Stimulated activated CD8-positive, alpha-beta memory T cell treated with anti-CD3 and anti-CD28 coated beads, Interleukin-4, amount 100 ng/mL, for 4 hours (primary cell): Measurements from ENCODE around the gene CYP2B6.
"Not testable (repeated sequence)": the region's sequence is repeated elsewhere in the genome, so short reads cannot be mapped to it uniquely, and the experiment has no call there.

ENCODE experiments used
- DNase-seq, 2 donors: peaks; one replicate each; pipeline ENCODE4 v3.0.0-alpha.2; 2020; ENCODE audit warnings: low read depth in 2 of 2, low spot score in 1 of 2

CYP2B6 gene

DNA sequence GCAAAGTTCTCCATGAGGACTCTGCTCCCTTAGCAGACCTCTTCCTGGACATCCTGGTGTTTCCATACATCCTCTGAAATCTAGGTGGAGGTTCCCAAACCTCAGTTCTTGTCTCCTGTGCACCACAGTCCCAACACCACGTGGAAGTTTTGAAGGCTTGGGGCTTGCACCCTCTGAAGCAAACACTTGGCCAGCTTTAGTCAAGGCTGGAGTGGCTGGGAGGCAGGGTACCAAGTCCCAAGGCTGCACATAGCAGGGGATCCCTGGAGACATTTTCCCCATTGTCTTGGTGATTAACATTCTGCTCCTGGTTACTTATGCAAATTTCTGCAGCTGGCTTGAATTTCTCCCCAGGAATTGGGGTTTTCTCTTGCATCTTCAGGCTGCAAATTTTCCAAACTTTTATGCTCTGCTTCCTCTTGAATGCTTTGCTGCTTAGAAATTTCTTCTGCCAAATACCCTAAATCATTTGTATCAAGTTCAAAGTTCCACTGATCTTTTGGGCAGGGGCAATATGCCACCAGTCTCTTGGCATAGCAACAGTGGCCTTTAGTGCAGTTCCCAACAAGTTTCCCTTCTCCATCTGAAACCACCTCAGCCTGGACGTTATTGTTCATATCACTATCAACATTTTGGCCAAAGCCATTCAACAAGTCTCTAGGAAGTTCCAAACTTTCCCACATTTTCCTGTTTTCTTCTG lies 10.2 kb upstream of the CYP2B6 start:
- not testable (repeated sequence) for DNase-seq

DNA sequence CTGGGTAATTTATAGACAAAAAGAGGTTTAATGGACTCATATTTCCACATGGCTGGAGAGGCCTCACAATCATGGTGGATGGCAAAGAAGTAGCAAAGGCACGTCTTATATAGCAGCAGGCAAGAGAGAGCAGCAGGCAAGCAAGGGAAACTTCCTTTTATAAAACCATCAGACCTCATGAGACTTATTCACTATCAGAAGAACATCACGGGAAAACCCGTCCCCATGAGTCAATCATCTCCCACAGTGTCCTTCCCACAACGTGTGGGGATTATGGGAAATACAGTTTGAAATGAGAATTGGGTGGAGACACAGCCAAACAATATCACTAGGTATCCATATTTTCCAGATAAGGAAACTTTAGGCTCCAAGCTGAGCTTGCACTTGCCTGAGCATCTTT lies 9.5 kb upstream of the CYP2B6 start:
- DNase-seq: no peak

DNA sequence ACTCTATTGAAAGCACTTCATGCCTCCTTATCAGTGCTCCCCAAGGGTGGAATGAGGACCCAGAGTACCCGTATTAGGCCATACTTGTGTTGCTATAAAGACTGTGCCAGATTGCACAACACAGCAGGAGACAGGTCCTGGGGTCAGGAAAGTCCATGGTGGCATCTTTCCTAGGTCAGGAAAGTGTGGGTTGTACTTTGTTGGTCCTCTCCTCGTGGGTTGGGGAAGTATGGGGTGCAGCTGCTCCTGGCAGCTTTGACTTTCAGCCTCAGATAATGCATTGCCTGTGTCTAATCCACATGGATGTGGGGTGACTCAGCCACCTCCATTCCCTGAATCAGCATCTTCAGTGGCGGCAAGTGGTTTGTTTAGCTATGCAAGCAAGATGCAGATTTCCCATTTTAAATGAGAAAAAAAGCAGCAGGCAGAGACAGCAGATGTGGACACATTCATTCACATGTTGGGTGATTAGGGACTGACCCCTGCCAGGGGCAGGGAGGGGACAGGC lies 8.4 kb upstream of the CYP2B6 start:
- no peak for DNase-seq

DNA sequence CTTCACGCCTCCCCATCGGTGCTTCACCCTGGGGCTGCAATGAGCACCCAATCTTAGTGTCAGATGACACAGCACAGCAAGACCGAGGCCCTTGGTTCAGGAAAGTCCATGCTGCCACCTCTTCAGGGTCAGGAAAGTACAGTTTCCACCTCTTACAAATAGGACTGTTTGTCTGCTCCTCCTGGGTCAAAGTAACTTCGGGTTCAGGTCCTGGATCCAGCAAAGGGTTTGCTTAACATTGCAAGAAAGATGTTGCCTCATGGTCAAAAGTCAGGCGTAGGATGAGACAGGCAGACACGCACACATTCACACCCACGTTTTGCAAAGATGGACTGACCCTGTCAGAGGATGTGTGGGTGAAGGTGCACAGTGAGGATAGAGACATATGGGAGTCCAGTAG lies 1.6 kb upstream of the CYP2B6 start:
- DNase-seq: no peak

DNA sequence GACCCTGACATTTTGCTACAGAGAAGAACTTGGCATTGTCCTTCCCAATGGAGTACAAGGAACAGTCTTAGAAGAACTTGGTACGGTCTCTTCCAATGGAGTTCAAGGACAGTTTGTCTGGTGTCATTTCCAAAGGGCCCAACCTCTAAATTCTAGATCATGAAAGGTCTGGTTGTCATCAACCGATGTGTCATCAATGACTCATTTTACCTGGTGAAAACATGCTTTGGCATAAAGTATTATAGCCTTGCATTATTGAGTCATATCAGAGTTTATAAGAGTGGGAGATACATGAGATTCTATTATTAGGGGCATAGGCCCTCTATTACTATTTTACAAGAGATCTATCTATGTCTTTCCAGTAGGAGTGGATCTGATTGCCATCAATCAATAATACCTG lies 4.3 kb downstream of the CYP2B6 start:
- DNase-seq: no peak

DNA sequence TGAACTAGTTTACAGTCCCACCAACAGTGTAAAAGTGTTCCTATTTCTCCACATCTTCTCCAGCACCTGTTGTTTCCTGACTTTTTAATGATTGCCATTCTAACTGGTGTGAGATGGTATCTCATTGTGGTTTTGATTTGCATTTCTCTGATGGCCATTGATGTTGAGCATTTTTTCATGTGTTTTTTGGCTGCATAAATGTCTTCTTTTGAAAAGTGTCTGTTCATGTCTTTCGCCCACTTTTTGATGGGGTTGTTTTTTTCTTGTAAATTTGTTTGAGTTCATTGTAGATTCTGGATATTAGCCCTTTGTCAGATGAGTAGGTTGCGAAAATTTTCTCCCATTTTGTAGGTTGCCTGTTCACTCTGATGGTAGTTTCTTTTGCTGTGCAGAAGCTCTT lies 7.9 kb downstream of the CYP2B6 start:
- not testable (repeated sequence) for DNase-seq

DNA sequence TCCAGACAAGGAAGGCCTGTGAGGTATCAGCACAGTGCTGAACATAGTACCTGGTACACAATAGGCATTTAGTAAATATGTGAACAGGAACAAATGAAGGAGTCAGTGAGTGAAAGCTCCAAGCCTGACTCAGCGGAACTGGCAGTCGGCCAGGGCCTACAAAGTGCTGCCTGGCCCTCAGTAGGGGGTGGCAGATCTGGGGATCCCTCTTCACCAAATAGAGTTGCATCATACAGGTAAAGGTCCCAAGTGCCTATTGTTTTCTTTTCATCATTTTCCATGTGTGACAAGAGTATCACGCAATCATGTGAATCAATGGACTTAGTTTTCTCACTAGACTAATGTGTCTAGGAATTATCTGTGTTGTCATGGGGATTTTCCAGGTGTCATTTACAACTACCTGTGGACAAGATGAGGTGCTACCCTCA lies 9.2 kb downstream of the CYP2B6 start:
- DNase-seq: no peak

DNA sequence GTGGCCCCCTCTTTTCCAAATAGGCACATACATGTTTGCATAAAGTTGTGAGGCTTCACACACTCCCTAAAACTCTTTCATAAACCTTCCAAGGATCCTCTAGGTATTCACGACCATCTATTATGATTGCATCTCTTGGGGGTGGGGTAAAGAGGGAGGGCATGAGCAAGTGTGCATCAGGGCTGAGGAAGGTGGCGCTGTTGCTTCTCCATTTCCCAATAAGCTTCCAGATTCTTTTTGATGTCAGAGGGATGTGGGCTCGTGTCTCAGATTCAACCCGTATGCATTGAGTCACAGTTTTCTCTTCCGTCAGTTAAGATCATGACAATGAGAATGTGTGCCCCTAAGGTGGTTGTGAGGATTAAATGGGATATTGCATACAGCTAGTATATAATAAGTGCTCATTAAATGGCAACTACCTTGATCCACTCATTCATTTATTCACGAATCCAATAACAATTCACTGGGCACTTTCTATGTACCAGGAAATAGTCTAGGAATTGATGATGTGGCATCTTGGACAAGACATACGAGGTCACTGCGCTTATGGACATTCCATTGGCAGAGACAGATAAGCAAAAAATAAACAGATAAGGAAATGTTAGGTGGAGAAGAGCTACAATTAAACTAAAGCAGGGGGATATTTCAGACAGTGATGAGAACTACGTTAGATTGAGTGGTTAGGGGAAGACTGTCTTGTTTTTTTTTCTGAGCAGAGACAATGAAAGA lies 10.3 kb downstream of the CYP2B6 start:
- DNase-seq: no peak

DNA sequence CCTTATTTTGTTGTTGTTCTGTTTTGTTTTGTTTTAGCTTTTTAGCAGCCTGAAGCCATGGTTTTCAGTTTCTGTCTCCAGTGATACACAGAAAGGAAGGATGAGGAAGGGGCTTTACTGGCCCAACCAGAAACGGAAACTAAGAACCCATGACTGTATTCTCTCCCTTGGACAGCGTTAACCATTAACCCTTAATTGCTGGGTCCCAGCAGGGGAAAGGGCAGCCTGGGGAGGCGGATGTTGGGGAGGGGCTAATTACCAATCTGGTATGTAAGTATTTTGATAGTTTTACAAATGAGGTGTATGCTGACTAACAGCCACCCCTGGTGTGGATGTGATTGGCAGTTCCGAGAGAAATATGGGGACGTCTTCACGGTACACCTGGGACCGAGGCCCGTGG lies 12.6 kb downstream of the CYP2B6 start:
- not testable (repeated sequence) for DNase-seq

DNA sequence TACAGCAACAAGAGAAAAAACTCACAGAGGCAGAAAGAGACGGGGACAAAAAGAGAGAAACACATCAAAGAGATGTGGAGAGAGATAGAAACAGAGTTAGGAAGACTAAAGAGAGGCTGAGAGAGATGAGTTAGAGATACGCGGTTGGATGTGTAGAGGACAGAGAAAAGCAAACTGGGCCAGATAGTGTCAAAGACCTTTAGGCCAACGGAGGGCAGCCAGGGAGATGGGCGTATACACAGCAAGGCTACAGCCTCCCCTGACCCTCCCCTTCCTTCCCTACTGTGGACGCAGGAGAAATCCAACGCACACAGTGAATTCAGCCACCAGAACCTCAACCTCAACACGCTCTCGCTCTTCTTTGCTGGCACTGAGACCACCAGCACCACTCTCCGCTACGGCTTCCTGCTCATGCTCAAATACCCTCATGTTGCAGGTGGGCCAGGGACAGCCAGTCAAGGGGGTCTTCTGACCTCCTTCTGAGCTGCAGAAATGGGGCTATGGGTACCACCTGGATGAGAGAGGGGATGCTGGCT lies 18.7 kb downstream of the CYP2B6 start:
- no peak for DNase-seq

DNA sequence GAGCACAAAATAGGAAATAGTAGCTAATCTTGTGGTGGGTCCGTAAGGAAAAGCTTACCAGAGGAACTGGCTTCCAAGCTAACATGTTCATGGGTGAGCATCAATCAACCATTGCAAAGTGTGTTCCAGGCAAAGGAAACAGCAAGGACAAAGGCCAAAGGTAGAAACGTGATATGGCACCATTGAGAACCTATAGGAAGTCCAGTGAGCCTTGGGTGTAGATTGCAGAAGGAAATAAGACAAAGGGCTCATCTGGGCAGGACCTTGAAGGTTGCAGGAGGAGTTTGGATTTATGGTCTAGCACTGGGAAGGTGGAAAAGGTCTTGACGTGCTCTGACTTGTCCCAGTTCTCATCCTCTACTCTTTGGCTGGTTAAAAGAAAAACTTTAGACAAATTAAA lies 22.3 kb downstream of the CYP2B6 start:
- DNase-seq: no peak

DNA sequence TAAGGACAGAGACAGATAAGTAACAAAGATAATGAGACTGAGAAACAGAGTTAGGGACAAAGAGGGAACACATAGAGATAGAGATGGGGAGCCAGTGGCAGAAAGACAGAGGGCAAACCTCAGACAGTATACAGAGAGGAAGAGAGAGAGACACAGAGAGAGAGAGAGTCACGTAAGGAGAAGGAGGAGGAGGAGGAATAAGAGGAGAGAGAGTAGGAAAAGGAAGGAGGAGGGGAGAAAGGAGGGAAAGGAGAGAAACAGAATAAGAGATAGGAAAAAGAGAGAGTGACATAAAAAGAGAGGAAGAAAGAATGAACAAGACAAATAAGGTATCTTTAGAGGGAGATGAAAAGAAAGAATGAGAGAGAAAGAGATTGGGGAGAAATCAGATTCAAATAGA lies 23.6 kb downstream of the CYP2B6 start:
- no peak for DNase-seq

DNA sequence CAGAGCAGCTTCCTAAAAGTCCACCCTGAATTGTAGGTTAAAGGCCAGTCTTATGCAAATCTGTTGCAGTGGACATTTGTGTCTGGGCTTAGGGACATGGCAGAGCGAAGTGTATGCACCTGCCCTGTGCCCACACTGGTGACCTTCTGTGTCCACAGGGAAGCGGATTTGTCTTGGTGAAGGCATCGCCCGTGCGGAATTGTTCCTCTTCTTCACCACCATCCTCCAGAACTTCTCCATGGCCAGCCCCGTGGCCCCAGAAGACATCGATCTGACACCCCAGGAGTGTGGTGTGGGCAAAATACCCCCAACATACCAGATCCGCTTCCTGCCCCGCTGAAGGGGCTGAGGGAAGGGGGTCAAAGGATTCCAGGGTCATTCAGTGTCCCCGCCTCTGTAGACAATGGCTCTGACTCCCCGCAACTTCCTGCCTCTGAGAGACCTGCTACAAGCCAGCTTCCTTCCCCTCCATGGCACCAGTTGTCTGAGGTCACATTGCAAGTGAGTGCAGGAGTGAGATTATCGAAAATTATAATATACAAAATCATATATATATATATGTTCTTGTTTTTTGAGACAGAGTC lies 25.5 kb downstream of the CYP2B6 start:
- DNase-seq: no peak

DNA sequence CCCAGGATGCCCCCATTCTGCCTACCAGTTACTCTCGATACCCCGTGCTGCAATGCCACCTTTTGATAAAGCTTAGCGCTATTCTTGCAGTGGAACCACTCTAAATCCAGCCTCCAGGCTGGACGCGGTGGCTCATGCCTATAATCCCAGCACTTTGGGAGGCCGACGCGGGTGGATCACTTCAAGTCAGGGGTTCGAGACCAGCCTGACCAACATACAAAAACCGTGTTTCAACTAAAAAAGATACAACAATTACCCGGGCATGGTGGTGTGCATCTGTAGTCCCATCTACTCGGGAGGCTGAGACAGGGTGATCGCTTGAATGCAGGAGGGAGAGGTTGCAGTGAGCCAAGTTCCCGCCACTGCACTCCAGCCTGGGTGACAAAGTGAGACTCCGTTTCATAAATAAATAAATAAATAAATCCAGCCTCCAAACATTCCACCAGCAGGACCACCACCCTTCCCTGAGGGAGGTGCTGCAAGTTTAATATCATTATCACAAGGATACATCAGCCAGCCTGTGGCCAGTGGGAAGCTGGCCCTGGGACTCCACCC lies 27.7 kb downstream of the CYP2B6 start:
- no peak for DNase-seq

DNA sequence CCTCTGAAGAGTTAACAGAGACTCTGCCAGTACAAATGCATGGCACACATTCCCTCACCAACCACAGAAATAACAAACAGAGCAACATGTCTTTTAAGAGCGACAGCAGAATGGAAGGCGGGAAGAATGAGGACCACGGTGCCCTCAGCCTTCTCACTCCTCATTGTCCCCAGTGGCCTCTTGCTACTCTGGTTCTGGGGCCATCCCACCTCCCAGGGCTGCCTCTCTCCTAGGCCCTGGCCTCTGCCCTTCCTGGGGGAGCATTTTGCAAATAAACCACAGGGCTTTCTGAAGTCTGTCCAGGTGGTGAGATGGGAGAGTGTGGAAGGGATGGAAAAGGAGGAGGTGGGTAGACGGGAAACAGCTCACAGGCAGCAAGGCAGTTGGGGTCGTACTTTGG lies 28.3 kb downstream of the CYP2B6 start:
- no peak for DNase-seq

DNA sequence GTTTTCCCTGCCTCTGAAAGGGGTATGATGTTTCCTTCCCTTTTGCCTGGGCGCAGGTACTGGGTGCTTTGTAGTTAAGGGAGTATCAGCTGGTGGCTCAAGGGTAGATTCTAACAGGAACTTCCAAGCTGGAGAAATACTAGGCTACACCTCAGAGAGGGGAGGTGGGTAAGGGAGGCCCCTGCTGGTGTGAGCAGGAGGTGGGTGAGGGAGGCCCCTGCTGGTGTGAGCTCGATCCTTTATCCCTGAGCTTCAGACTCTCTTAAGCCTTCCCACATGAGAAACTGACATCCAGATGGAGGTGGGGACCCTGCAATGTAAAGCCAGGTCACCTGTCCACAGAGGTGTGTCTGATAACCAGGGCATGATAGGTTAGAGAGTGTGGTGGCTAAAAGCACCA lies 32.1 kb downstream of the CYP2B6 start:
- no peak for DNase-seq

DNA sequence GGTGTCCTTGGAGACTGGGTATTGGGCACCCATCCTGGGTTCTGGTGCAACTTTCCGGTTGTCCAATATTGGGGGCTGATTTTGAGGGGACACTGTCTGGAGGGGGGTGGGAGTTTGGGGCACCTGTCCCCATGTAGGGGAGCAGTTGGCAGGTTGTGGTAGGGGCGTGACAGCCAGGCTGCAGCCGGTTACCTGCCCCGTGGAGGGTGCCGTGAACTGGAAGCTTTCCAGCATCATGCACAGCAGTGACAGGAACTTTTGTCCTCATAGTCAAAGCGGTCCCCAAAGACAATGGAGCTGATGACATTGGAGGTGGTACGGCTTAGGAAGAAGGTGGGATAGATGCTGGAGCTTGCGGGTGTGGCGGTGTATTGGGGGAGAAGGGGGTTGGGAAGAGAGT lies 34.3 kb downstream of the CYP2B6 start:
- no peak for DNase-seq

DNA sequence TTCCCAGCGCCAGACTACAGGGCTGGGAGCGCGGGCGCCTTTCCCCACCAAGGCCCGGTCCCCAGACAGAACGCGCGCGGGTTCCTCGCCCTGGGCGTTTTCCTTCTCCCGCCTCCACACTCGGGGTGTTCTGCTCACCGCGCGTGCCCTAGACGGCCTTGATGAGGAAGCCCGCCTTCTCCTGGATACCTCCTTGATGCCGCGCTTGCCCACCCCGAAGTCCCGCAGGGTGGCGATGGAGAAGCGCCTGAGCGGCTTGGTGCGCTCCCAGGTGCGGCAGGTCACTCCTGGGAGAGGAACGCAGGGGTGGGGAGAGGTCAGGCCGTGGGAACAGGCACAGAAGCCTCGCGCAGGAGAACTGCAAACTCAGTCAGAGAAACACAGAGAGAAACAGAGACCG lies 34.8 kb downstream of the CYP2B6 start:
- no peak for DNase-seq

DNA sequence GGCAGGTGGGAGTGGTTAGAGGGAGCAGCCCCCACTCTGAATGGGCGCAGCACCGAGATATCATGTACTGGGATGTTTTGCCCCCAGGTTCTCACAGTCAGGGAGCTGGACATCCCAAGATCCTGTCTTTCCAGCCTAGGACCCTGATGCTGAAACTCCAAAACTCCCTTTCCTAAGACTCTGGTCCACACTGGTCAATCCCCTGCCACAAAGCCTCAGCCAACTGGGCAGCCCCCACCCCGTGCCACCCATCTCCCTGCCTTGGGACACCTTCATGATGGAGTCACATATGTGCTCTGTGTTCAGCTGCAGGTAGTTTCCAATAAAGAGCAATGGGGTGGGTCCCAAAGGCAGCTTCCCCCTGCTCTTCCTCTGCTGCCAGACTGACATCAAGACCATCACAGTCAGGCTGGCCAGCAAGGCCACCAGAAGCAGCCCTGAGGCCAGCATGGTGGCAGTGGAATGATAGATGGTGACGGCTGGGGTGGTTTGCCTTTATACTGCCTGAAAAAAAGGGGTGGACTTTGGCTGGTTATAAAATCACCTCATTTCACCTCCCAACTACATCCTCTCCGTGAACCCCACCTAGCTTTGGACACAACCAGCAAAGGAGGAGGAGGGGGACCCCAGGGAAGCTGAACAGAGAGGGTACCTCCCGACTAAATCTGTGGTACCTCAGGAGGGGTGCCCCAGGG lies 36.3 kb downstream of the CYP2B6 start:
- DNase-seq: no peak

DNA sequence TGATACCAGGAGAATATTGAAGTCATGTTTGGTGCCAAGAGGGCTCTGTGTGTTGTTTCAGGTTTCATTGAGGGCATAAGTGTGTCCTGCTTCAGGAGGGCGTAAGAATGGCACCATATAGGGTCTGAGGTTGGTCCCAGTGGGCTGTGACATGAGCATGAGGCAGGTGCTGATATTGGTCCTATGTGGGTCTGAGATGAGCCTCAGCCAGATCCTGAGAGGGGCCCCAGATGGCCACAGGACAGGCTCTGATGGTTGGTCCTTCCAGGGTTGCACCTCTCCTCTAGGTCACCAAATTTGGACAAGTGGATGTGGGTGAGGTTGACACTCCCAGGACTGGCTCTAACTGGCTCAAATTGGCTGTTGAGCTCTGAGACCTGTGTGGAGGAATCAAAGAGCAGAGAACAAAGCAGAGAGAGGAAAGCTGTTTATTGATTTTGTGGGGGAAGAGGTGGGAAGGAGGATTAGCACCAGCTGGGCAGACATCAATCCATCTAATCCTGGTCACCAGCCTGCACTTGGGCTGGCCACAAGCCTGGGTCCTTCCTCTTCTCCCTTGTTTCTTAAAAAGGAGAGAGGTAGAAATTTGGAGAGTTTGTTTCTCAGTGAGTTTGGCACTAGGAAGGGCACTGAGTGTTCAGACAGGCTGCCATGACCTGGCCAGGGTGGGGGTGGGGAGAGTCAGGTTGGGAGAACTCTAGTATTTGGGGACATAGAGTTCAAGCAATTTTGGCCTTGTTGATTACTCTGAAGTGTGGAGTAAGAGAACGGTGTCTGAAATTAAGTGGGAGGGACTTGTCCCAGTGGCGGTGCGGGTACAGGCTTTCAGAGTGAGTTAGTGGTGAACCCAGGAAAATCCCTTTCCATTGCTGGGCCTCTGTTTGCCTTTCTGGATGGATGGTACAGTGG lies 38.7 kb downstream of the CYP2B6 start:
- no peak for DNase-seq
